IMR-90 (cell line): ENCODE results near the gene PALM.

Experiments used
- CEBPB ChIP-seq: IDR thresholded peaks from 2 replicates; pipeline ENCODE4 v1.6.1; 2012; ENCODE audit warnings: low read depth, low read length, improper control_type of control experiment
- CHD1 ChIP-seq: IDR thresholded peaks from 2 replicates; pipeline ENCODE4 v1.6.1; 2012; ENCODE audit warnings: low read depth, low read length, improper control_type of control experiment
- CTCF ChIP-seq: conservative IDR thresholded peaks from 2 replicates; pipeline ENCODE4 v1.5.1; 2012; ENCODE audit warnings: mild to moderate bottlenecking, low read depth, low read length, improper control_type of control experiment
- ELK1 ChIP-seq: fragments of 150-350 bp; IDR thresholded peaks from 2 replicates; pipeline ENCODE4 v1.6.1; 2016; ENCODE audit warnings: low read depth, mild to moderate bottlenecking, low read length, moderate library complexity, borderline replicate concordance
- FOS ChIP-seq: fragments of 150-350 bp; IDR thresholded peaks from 2 replicates; pipeline ENCODE4 v1.6.1; 2016; ENCODE audit warnings: low read depth, low read length
- MAFK ChIP-seq: IDR thresholded peaks from 2 replicates; pipeline ENCODE4 v1.6.1; 2012; ENCODE audit warnings: low read depth, low read length, improper control_type of control experiment
- MAZ ChIP-seq: IDR thresholded peaks from 2 replicates; pipeline ENCODE4 v1.6.1; 2012; ENCODE audit warnings: low read depth, mild to moderate bottlenecking, low read length, improper control_type of control experiment, moderate library complexity, borderline replicate concordance
- POLR2A ChIP-seq: IDR thresholded peaks from 2 replicates; pipeline ENCODE4 v1.6.1; 2012; ENCODE audit warnings: mild to moderate bottlenecking, low read depth, low read length
- RCOR1 ChIP-seq: IDR thresholded peaks from 2 replicates; pipeline ENCODE4 v1.6.1; 2012; ENCODE audit warnings: mild to moderate bottlenecking, low read length, improper control_type of control experiment; ENCODE audit not compliant: insufficient replicate concordance
- RFX5 ChIP-seq: IDR thresholded peaks from 2 replicates; pipeline ENCODE4 v1.8.0; 2012; ENCODE audit warnings: low read depth, mild to moderate bottlenecking, low read length, moderate library complexity
- USF2 ChIP-seq: fragments of 150-350 bp; IDR thresholded peaks from 2 replicates; pipeline ENCODE4 v1.6.1; 2017; ENCODE audit warnings: mild to moderate bottlenecking, antibody characterized with exemption, low read length, low read depth

GRCh38 chr19:781800-782184 lies 73.1 kb downstream of the PALM start:
- TF ChIP-seq USF2: no peak
- TF ChIP-seq POLR2A: no peak
- TF ChIP-seq RFX5: no peak
- TF ChIP-seq CTCF: no peak
- TF ChIP-seq ELK1: no peak
- no peak for TF ChIP-seq CEBPB
- no peak for TF ChIP-seq MAZ
- no peak for TF ChIP-seq FOS
- TF ChIP-seq MAFK: no peak
- no peak for TF ChIP-seq RCOR1
- no peak for TF ChIP-seq CHD1
